HepG2 (cell line): Measurements from ENCODE around the gene PRSS21.

Source experiments
- CREB1 ChIP-seq, 2 experiments: fragments of 450-650 bp in 1 of 2; IDR thresholded peaks; 2 replicates each; pipeline ENCODE4 v1.6.1; 2016 to 2017; ENCODE audit warnings: control low read depth in 1 of 2, mild to moderate bottlenecking in 1 of 2, missing compliant biosample characterization in 1 of 2, missing genetic modification characterization in 1 of 2
- ZNF775 ChIP-seq: sonication (generic); formaldehyde crosslinking; IDR thresholded peaks from 2 replicates; pipeline ENCODE4 v1.4.0; 2020; ENCODE audit warnings: missing genetic modification reagents, mild to moderate bottlenecking, moderate library complexity, borderline replicate concordance

- no peak for TF ChIP-seq ZNF775 (CRISPR knock-in tag)
- TF ChIP-seq CREB1 (IDR thresholded peaks at IDR 0.05) = no peak
- TF ChIP-seq CREB1 (CRISPR knock-in tag; IDR thresholded peaks at IDR 0.05) = no peak
These were observed 41.4 kb downstream of the PRSS21 start for GRCh38 chr16:2858245-2859025.
